Thoracic aorta (tissue), 2 donors: Measurements from ENCODE around the gene MTHFD1L. TPM values are rescaled to one million over a fixed set of nuclear protein-coding genes. Genes with fewer than 3 reads are reported as not detected.

ENCODE experiments used
- ATAC-seq: fragments of 150-250 bp; one replicate; pipeline ENCODE4 v1.8.0; 2017; ENCODE audit warnings: low read depth; ENCODE audit not compliant: insufficient number of reproducible peaks, low FRiP score
- DNase-seq: peaks from one replicate; pipeline ENCODE4 v3.0.0-alpha.2; 2020; ENCODE audit warnings: low spot score
- H3K27ac ChIP-seq, 2 donors: fragments of 200-600 bp; sonication (generic); 1 replicate in 1 of 2; 2 replicates in 1 of 2; pipeline ENCODE4 v1.5.1; 2016; ENCODE audit warnings: mild to moderate bottlenecking in 2 of 2, moderate library complexity in 2 of 2
- H3K27me3 ChIP-seq: fragments of 200-600 bp; sonication (generic); replicated peaks from 2 replicates; pipeline ENCODE4 v1.6.0; 2016; ENCODE audit warnings: mild to moderate bottlenecking; ENCODE audit not compliant: insufficient read depth
- H3K36me3 ChIP-seq: fragments of 200-600 bp; sonication (generic); one replicate; pipeline ENCODE4 v1.5.1; 2016
- H3K4me1 ChIP-seq, 2 donors: fragments of 200-600 bp; sonication (generic); 1 replicate in 1 of 2; 2 replicates in 1 of 2; pipeline versions ENCODE4 v1.5.1 to v1.6.0; 2016; ENCODE audit warnings: low read depth in 2 of 2, mild to moderate bottlenecking in 1 of 2; ENCODE audit not compliant: control insufficient read depth in 1 of 2
- H3K4me3 ChIP-seq: fragments of 200-600 bp; sonication (generic); 2 replicates; pipeline ENCODE4 v1.5.1; 2016; ENCODE audit warnings: mild to moderate bottlenecking
- H3K9me3 ChIP-seq: fragments of 200-600 bp; sonication (generic); 2 replicates; pipeline ENCODE4 v1.5.1; 2016
- total RNA-seq, 2 donors: library from RNA; depleted of rRNA; stranded (reverse); fragments of >200 nt; gene quantifications; one replicate each; pipeline versions ENCODE4 v1.1.0 to v1.2.3, GENCODE V29; 2016
- TF ChIP-seq, protein P1 (sequence below): fragments of 200-600 bp; sonication (generic); IDR thresholded peaks from one replicate; pipeline ENCODE4 v1.5.1; 2019; ENCODE audit warnings: antibody characterized with exemption

The MTHFD1L gene
- total RNA-seq, 2 donors from 2014 or later: 52.8 to 77.3 TPM

DNA sequence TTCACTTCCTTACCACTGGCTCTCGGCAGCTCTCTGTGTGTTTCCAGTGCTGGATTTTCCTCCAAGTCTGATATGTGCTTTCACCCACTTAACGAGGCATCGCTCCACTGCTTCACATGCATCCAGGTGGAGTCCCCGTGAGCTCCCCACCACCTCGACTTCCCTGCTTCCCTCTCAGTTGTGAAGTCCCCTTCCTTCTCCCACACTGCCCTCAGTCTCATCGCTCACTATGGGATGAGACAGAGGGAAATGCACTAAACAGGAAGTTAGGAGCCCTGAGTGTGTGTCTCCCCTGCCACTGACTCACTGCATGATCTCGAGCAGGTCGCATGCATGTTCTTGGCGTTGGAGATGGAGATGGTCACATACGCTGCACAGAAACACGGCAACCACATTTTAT, 84.0 kb downstream of the MTHFD1L start:
- no peak overlapping the region for H3K4me3 ChIP-seq
- H3K36me3 ChIP-seq: peaks cover 25% of the 10 kb centered on the region
- TF ChIP-seq, protein P1, sequence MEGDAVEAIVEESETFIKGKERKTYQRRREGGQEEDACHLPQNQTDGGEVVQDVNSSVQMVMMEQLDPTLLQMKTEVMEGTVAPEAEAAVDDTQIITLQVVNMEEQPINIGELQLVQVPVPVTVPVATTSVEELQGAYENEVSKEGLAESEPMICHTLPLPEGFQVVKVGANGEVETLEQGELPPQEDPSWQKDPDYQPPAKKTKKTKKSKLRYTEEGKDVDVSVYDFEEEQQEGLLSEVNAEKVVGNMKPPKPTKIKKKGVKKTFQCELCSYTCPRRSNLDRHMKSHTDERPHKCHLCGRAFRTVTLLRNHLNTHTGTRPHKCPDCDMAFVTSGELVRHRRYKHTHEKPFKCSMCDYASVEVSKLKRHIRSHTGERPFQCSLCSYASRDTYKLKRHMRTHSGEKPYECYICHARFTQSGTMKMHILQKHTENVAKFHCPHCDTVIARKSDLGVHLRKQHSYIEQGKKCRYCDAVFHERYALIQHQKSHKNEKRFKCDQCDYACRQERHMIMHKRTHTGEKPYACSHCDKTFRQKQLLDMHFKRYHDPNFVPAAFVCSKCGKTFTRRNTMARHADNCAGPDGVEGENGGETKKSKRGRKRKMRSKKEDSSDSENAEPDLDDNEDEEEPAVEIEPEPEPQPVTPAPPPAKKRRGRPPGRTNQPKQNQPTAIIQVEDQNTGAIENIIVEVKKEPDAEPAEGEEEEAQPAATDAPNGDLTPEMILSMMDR: no peak
- H3K4me1 ChIP-seq: no peaks in the 10 kb centered on the region
- no peaks in the 10 kb centered on the region for H3K9me3 ChIP-seq
- no peaks in the 10 kb centered on the region for H3K27me3 ChIP-seq
- DNase-seq (no peak), ATAC-seq (no peak)
- no peak overlapping the region for H3K27ac ChIP-seq

DNA sequence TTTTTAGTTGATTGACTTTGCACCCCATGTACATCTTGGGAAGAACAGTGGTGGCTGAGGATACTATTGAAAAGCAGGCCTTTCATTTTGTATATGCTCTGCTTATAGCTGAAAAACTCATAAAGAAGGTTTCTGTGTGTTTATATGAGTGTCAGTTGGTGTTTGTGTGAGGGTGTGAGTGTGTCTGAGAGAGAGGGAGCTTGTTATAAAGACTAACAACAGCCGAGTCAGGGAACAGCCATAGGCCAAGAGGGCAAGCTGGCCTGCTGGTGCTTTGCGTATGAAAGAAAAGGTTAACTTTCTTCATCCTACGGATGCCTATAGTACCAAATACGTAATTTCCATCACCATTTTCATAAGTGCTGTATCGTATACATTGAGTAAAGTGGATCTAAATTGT, 88.3 kb downstream of the MTHFD1L start:
- Histone ChIP-seq H3K27ac (no peak overlapping the region), H3K36me3 (peaks cover 29% of the 10 kb centered on the region)
- ATAC-seq: no peak

DNA sequence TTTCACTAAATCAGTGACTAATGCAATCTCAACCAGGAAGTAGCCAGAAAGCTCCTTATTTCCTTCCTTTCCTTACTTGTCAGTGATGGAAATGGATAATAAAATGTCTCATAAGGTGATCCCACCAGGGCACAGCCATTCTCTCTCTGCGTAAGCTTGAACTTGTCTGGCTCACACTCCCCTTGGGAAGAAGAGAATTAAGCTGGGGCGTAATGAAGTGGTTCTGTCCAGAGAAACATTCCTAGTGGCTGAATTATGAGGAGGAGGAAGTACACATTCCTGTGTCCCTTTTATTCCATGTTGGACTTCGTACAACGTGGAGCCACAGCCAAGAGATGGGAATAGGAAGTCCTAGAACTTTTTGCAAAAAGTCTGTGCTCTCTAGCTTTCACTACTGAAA, 93.7 kb downstream of the MTHFD1L start:
- Histone ChIP-seq H3K9me3 (no peaks in the 10 kb centered on the region), H3K36me3 (peaks cover 12% of the 10 kb centered on the region), H3K27me3 (no peaks in the 10 kb centered on the region), H3K4me1 (no peaks in the 10 kb centered on the region), H3K4me3 (no peak overlapping the region), H3K27ac (peak overlapping the region in 1 of 2 donors; percentile 5)
- DNase-seq (no peak), ATAC-seq (no peak)
- TF ChIP-seq, protein P1: no peak

More for the DNA sequence above, 88.3 kb downstream of the MTHFD1L start:
- no peaks in the 10 kb centered on the region for H3K9me3 ChIP-seq
- no peaks in the 10 kb centered on the region for H3K27me3 ChIP-seq
- H3K4me1 ChIP-seq: no peaks in the 10 kb centered on the region
- DNase-seq: no peak
- TF ChIP-seq, protein P1: no peak
- H3K4me3 ChIP-seq: no peak overlapping the region

DNA sequence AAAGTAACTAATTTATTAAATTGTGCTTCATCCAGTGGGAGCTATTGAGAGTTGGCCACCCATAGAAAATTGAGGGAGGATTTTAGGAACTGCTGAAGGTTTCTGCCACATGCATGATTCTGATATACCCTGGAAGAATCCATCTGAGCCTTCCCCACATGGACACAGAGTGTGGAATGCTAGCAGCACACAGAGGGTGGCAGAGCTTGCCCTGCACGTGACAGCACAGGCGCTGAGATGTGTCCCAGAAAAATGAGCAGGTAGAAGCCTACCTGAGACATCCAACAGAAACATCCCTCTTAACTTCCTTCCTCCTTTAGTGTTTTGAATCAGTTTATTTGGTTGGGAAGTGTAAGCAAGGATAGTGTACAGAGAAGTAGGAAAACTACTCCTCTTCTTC, 96.9 kb downstream of the MTHFD1L start:
- Histone ChIP-seq H3K27ac (no peak overlapping the region), H3K36me3 (peaks cover 3% of the 10 kb centered on the region), H3K4me1 (no peaks in the 10 kb centered on the region), H3K27me3 (no peaks in the 10 kb centered on the region), H3K4me3 (no peak overlapping the region), H3K9me3 (no peaks in the 10 kb centered on the region)
- DNase-seq (no peak), ATAC-seq (no peak)
- TF ChIP-seq, protein P1: no peak

DNA sequence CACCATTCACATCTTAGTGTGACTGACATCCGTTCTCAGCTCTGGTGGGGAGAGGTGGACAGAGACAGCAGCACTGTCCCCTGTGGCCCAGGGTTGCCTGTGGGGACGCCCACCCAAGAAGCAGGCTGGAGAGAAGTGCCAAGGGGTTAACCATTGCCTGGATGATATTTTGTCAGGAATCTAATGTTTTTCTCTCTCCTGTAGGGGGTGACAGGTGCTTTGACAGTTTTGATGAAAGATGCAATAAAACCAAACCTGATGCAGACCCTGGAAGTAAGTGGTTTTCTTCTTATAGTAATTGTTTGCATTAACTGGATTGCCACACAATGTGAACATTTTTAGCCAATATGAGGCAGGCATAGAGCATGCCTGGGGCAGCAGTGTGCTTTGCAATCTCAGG, 99.3 kb downstream of the MTHFD1L start:
- ATAC-seq: no peak
- no peaks in the 10 kb centered on the region for H3K4me1 ChIP-seq

More for the DNA sequence above, 99.3 kb downstream of the MTHFD1L start:
- Histone ChIP-seq H3K36me3 (peaks cover 12% of the 10 kb centered on the region), H3K9me3 (no peaks in the 10 kb centered on the region), H3K27me3 (no peaks in the 10 kb centered on the region), H3K27ac (no peak overlapping the region), H3K4me3 (no peak overlapping the region)
- TF ChIP-seq, protein P1: no peak
- no peak for DNase-seq
